Amniotic stem cell (primary cell): ENCODE results near the gene RPS2.
"Not testable (repeated sequence)": the region's sequence is repeated elsewhere in the genome, so short reads cannot be mapped to it uniquely, and the experiment has no call there.

Experiments used
- DNase-seq: peaks from one replicate; lab custom pipeline; 2025; lab: John Stamatoyannopoulos, UW

Gene RPS2

GRCh38 chr16:1941162-1942046, 23.2 kb downstream of the RPS2 start:
- DNase-seq: no peak

GRCh38 chr16:1940273-1941161, 24.1 kb downstream of the RPS2 start:
- no peak for DNase-seq

- not testable (repeated sequence) for DNase-seq
Measured at GRCh38 chr16:1939833-1940232, 24.8 kb downstream of the RPS2 start.

GRCh38 chr16:1938910-1939309, 25.7 kb downstream of the RPS2 start:
- DNase-seq: no peak

- no peak for DNase-seq
Measured at GRCh38 chr16:1938316-1938715, 26.3 kb downstream of the RPS2 start.

GRCh38 chr16:1936945-1937479, 27.6 kb downstream of the RPS2 start:
- DNase-seq: no peak

- DNase-seq: no peak
Measured at GRCh38 chr16:1933097-1933661, 31.4 kb downstream of the RPS2 start.

GRCh38 chr16:1932050-1933028, 32.3 kb downstream of the RPS2 start:
- no peak for DNase-seq

- no peak for DNase-seq
Measured at GRCh38 chr16:1930338-1930720, 34.3 kb downstream of the RPS2 start.

- peak; percentile 63 for DNase-seq
Measured at GRCh38 chr16:1929578-1930337, 34.9 kb downstream of the RPS2 start.

- no peak for DNase-seq
Measured at GRCh38 chr16:1929105-1929504, 35.5 kb downstream of the RPS2 start.

- no peak for DNase-seq
Measured at GRCh38 chr16:1926271-1926670, 38.4 kb downstream of the RPS2 start.

- DNase-seq: no peak
Measured at GRCh38 chr16:1924095-1924494, 40.5 kb downstream of the RPS2 start.

GRCh38 chr16:1923299-1924034, 41.2 kb downstream of the RPS2 start:
- DNase-seq: no peak

- DNase-seq: no peak
Measured at GRCh38 chr16:1922357-1922756, 42.3 kb downstream of the RPS2 start.

GRCh38 chr16:1920727-1921171, 43.9 kb downstream of the RPS2 start:
- DNase-seq: no peak

- not testable (repeated sequence) for DNase-seq
Measured at GRCh38 chr16:1920122-1920521, 44.5 kb downstream of the RPS2 start.

- DNase-seq: no peak
Measured at GRCh38 chr16:1919327-1919998, 45.2 kb downstream of the RPS2 start.
